Epithelial cell of esophagus (primary cell): ENCODE data around the gene SLC25A13.
A peak's percentile ranks its signal among the peaks of the same experiment; 100 is the strongest.

Source experiments
- DNase-seq: peaks from one replicate; pipeline ENCODE4 v3.0.0; 2010; ENCODE audit warnings: low read depth
- H3K4me3 ChIP-seq: 2 replicates; pipeline ENCODE4 v1.5.1; 2011; ENCODE audit warnings: mild to moderate bottlenecking, low read length, control low read depth
- TF ChIP-seq, protein P1 (sequence below): IDR thresholded peaks from 2 replicates; pipeline ENCODE4 v1.5.1; 2011; ENCODE audit warnings: low read depth, mild to moderate bottlenecking, low read length, control low read depth, inconsistent platforms; ENCODE audit not compliant: insufficient read depth; ENCODE audit errors: missing control alignments

Gene SLC25A13

DNA sequence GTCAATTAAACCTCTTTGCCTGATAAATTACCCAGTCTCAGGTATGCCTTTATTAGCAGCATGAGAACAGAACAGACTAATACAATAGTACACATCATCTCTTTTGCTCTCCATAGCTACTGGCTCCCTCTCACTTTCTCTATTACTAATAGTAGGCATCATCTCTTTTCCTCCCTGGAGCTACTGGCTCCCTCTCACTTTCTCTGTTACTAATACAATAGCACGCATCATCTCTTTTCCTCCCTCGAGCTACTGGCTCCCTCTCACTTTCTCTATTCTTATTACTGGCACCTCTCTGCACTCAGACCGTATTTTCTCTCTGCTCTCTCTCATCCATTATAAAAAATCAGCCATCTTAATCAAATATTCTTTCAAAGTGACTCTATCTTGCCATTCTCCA, 37.1 kb downstream of the SLC25A13 start:
- TF ChIP-seq, protein P1, sequence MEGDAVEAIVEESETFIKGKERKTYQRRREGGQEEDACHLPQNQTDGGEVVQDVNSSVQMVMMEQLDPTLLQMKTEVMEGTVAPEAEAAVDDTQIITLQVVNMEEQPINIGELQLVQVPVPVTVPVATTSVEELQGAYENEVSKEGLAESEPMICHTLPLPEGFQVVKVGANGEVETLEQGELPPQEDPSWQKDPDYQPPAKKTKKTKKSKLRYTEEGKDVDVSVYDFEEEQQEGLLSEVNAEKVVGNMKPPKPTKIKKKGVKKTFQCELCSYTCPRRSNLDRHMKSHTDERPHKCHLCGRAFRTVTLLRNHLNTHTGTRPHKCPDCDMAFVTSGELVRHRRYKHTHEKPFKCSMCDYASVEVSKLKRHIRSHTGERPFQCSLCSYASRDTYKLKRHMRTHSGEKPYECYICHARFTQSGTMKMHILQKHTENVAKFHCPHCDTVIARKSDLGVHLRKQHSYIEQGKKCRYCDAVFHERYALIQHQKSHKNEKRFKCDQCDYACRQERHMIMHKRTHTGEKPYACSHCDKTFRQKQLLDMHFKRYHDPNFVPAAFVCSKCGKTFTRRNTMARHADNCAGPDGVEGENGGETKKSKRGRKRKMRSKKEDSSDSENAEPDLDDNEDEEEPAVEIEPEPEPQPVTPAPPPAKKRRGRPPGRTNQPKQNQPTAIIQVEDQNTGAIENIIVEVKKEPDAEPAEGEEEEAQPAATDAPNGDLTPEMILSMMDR = no peak
- H3K4me3 ChIP-seq = no peak overlapping the region
- peak; percentile 70 for DNase-seq

DNA sequence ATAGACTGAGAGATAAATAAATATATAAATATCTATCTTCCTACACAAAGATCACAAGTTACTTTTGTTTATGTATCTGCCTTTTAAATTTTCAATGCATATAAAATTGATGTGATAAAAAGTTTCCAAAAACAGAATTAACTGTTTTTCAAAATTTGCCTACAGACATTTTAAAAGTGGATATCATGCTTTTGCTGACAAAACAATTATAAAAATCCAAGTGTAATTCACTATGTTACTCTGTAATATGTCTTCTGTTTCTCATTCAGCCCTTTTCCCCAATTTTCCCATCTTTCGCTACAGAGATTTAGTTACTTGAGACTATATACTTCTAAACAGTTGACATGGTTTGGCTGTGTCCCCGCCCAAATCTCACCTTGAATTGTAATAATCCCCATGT, 37.7 kb downstream of the SLC25A13 start:
- TF ChIP-seq, protein P1 = no peak
- no peak for DNase-seq

GRCh38 chr7:96282835-96283234, 39.1 kb downstream of the SLC25A13 start:
- H3K4me3 ChIP-seq = no peak overlapping the region
- DNase-seq = no peak
- TF ChIP-seq, protein P1 = no peak

More for the DNA sequence above, 37.7 kb downstream of the SLC25A13 start:
- no peak overlapping the region for H3K4me3 ChIP-seq

DNA sequence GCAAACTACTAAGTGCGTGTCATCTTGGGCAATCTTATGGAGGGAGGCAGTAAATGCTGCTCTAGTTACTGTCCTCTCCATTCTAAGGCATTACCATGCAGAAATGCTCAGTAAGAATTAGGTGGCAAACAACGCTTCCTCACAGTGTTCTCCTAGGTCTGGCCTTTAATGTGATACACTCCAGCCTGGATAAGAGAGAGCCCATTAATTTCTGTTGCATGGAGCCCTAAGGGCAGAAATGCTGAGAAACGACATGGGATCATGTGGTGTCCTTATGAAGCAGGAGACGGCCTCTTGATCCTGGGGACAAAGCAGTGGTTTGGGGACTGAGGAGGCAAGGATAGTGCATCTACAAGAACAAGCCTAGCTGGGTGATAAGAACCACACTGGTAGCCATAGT, 44.0 kb downstream of the SLC25A13 start:
- no peak overlapping the region for H3K4me3 ChIP-seq
- TF ChIP-seq, protein P1 = no peak
- DNase-seq = no peak

DNA sequence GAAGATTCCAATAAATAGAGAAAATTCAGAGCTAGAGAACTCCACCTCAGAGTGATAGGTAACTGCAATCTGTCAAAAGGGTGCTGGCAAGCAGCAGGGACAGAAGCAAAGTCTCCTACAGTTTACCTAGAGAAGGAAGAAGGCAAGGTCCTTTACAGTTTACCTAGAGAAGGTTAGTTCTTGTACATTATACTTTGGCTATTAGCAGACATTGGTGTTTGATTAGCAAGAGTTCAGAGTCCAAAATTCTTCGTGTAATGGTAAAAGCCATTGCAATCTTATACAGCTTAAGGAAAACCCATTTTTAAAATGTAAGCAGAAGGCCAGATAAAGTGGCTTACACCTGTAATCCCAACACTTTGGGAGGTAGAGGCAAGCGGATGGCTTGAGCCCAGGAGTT, 45.9 kb downstream of the SLC25A13 start:
- DNase-seq = no peak
- no peak overlapping the region for H3K4me3 ChIP-seq
- TF ChIP-seq, protein P1 = no peak

GRCh38 chr7:96273716-96274115, 48.2 kb downstream of the SLC25A13 start:
- no peak for DNase-seq
- no peak overlapping the region for H3K4me3 ChIP-seq
- TF ChIP-seq, protein P1 = no peak

DNA sequence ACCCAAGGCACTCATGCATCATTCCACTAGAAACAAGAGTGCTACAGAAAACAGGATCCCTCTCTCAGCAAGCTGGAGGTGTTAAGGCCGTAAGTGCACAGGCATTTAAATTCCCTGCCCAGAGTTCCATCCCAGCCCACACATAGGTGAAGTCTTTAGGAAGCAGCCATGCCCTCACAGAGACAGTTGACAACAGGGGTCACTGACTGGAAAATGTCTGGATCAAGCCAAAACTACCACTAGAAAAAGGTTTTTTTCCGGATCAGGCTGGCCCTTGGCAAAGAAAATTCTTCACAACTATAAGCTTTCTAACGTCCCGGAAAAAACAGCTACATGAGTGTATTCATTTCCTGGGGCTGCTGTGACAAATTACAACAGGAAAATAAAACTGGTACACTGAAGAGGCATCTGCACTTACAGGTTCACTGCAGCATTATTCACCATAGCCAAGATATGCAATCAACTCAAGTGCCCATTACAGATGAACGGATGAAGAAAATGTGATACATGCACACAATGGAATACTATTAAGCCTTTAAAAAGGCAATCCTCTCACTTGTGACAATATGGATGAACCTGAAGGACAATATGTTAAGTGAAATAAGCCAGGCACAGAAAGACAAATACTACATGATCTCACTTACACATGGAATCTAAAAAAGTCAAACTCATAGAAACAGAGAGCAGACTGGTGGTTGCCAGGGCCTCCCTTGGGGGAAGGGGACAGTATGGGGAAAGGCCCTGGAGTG, 52.5 kb downstream of the SLC25A13 start:
- TF ChIP-seq, protein P1 = no peak
- no peak overlapping the region for H3K4me3 ChIP-seq
- DNase-seq = no peak
